GM08714 (cell line): ENCODE measurements around the gene GLUL.
A peak's percentile ranks its signal among the peaks of the same experiment; 100 is the strongest.

Experiments
- H3K4me3 ChIP-seq: fragments of 200-500 bp; sonication (Bioruptor generic); 2 replicates; pipeline ENCODE4 v1.5.1; 2014; ENCODE audit warnings: mild to moderate bottlenecking, low read length, inconsistent platforms
- ZNF274 ChIP-seq: IDR thresholded peaks from 2 replicates; pipeline ENCODE4 v1.6.1; 2012; ENCODE audit warnings: mild to moderate bottlenecking, low read depth, low read length

GLUL gene

GRCh38 chr1:182407724-182408123 lies 16.1 kb upstream of the GLUL start:
- no peak for TF ChIP-seq ZNF274
- no peak overlapping the region for H3K4me3 ChIP-seq

- no peak for TF ChIP-seq ZNF274
- no peak overlapping the region for H3K4me3 ChIP-seq
Observed at GRCh38 chr1:182406012-182406411, 14.4 kb upstream of the GLUL start.

GRCh38 chr1:182405578-182405977 lies 14.0 kb upstream of the GLUL start:
- H3K4me3 ChIP-seq: no peak overlapping the region
- TF ChIP-seq ZNF274: no peak

GRCh38 chr1:182404781-182405180 lies 13.2 kb upstream of the GLUL start:
- no peak for TF ChIP-seq ZNF274
- H3K4me3 ChIP-seq: no peak overlapping the region

GRCh38 chr1:182400567-182400966 lies 9.0 kb upstream of the GLUL start, which contains the start of gene TEDDM1:
TEDDM1 (minus strand) TSS chr1:182400667; CDS start chr1:182400485, 182 bp downstream.
- TF ChIP-seq ZNF274: no peak
- H3K4me3 ChIP-seq: no peak within 1 kb of the TSS

- TF ChIP-seq ZNF274: no peak
- H3K4me3 ChIP-seq: no peak overlapping the region
Observed at GRCh38 chr1:182397653-182398393, 6.2 kb upstream of the GLUL start.

GRCh38 chr1:182395906-182396305 lies 4.3 kb upstream of the GLUL start:
- no peak overlapping the region for H3K4me3 ChIP-seq
- TF ChIP-seq ZNF274: no peak

- TF ChIP-seq ZNF274: no peak
- no peak overlapping the region for H3K4me3 ChIP-seq
Observed at GRCh38 chr1:182394055-182394775, 2.6 kb upstream of the GLUL start.

GRCh38 chr1:182392050-182393028 lies 749 bp upstream of the GLUL start:
- H3K4me3 ChIP-seq: peak overlapping the region; percentile 67; the same call in 1 of the 2 replicates
- no peak for TF ChIP-seq ZNF274

- H3K4me3 ChIP-seq: peak overlapping the region; percentile 67
- no peak for TF ChIP-seq ZNF274
Observed at GRCh38 chr1:182391028-182391361, 595 bp downstream of the GLUL start.

- peak overlapping the region; percentile 67 for H3K4me3 ChIP-seq
- TF ChIP-seq ZNF274: no peak
Observed at GRCh38 chr1:182389619-182390047, 2.0 kb downstream of the GLUL start.

- H3K4me3 ChIP-seq: no peak overlapping the region
- TF ChIP-seq ZNF274: no peak
Observed at GRCh38 chr1:182388392-182389134, 3.0 kb downstream of the GLUL start.

- TF ChIP-seq ZNF274: no peak
- H3K4me3 ChIP-seq: no peak overlapping the region
Observed at GRCh38 chr1:182387566-182387965, 4.0 kb downstream of the GLUL start.
